Neural progenitor cell (in vitro differentiated cells): ENCODE results near the gene GDPD5. TPM values are rescaled to one million over a fixed set of nuclear protein-coding genes. Genes with fewer than 3 reads are reported as not detected.

Source experiments
- DNase-seq: peaks from one replicate; pipeline ENCODE4 v3.0.0-alpha.2; 2016; ENCODE audit warnings: low spot score
- H2AFZ ChIP-seq: fragments of 200-600 bp; sonication (generic); replicated peaks from 2 replicates; pipeline ENCODE4 v1.6.1; 2016; ENCODE audit warnings: antibody characterized with exemption
- H3F3A ChIP-seq: fragments of 200-600 bp; sonication (generic); 2 replicates; pipeline ENCODE4 v1.6.1; 2016; ENCODE audit warnings: antibody characterized with exemption, low read depth
- H3K27ac ChIP-seq: fragments of 200-600 bp; sonication (generic); 2 replicates; pipeline ENCODE4 v1.5.1; 2016; ENCODE audit warnings: mild to moderate bottlenecking
- H3K27me3 ChIP-seq: fragments of 200-600 bp; sonication (generic); 2 replicates; pipeline ENCODE4 v1.6.1; 2016; ENCODE audit warnings: mild to moderate bottlenecking, moderate library complexity
- H3K36me3 ChIP-seq: fragments of 200-600 bp; sonication (generic); 2 replicates; pipeline ENCODE4 v1.5.1; 2016
- H3K4me1 ChIP-seq: fragments of 200-600 bp; sonication (generic); 2 replicates; pipeline ENCODE4 v1.6.1; 2016; ENCODE audit warnings: mixed run types
- H3K4me2 ChIP-seq: fragments of 200-600 bp; sonication (generic); 2 replicates; pipeline ENCODE4 v1.6.1; 2016
- H3K4me3 ChIP-seq: fragments of 200-600 bp; sonication (generic); 2 replicates; pipeline ENCODE4 v1.5.1; 2016
- H3K79me2 ChIP-seq: fragments of 200-600 bp; sonication (generic); 2 replicates; pipeline ENCODE4 v1.6.1; 2016; ENCODE audit warnings: low read depth
- H3K9ac ChIP-seq: fragments of 200-600 bp; sonication (generic); 2 replicates; pipeline ENCODE4 v1.6.1; 2016
- H3K9me3 ChIP-seq: fragments of 200-600 bp; sonication (generic); 2 replicates; pipeline ENCODE4 v1.5.1; 2016; ENCODE audit warnings: low read depth
- H4K20me1 ChIP-seq: fragments of 200-600 bp; sonication (generic); 2 replicates; pipeline ENCODE4 v1.6.1; 2016; ENCODE audit warnings: low read depth
- H3K27ac Mint-ChIP-seq: 3 replicates; pipeline ENCODE4 v1.8.0; 2021; ENCODE audit warnings: mixed read lengths
- H3K27me3 Mint-ChIP-seq: 2 replicates; pipeline ENCODE4 v1.8.0; 2022; ENCODE audit warnings: low read depth, mild to moderate bottlenecking, inconsistent platforms, moderate library complexity, mixed read lengths; ENCODE audit not compliant: insufficient read depth
- H3K36me3 Mint-ChIP-seq: 3 replicates; pipeline ENCODE4 v1.8.0; 2021; ENCODE audit warnings: mixed read lengths
- H3K4me1 Mint-ChIP-seq: 3 replicates; pipeline ENCODE4 v1.8.0; 2021; ENCODE audit warnings: mixed read lengths
- H3K4me3 Mint-ChIP-seq: 3 replicates; pipeline ENCODE4 v1.8.0; 2021; ENCODE audit warnings: mild to moderate bottlenecking, moderate library complexity, mixed read lengths
- H3K9me3 Mint-ChIP-seq: 3 replicates; pipeline ENCODE4 v1.8.0; 2020; ENCODE audit warnings: mixed read lengths
- EZH2 ChIP-seq: fragments of 200-600 bp; sonication (generic); IDR thresholded peaks from 2 replicates; pipeline ENCODE4 v1.6.1; 2017; ENCODE audit warnings: antibody characterized with exemption, mild to moderate bottlenecking, moderate library complexity
- EZH2phosphoT487 ChIP-seq: fragments of 200-600 bp; sonication (generic); IDR thresholded peaks from 2 replicates; pipeline ENCODE4 v1.6.1; 2017; ENCODE audit warnings: antibody characterized with exemption
- total RNA-seq: library from RNA; depleted of rRNA; stranded (reverse); fragments of >200 nt; gene quantifications from 2 replicates; pipeline ENCODE4 v1.2.3, GENCODE V29; 2015; ENCODE audit warnings: low replicate concordance
- TF ChIP-seq, protein P1 (sequence below): fragments of 200-600 bp; sonication (generic); IDR thresholded peaks from 2 replicates; pipeline ENCODE4 v1.5.1; 2017; ENCODE audit warnings: antibody characterized with exemption, mild to moderate bottlenecking

Gene GDPD5
- total RNA-seq, 1 donor from 2014 or later = 11.3 TPM

DNA sequence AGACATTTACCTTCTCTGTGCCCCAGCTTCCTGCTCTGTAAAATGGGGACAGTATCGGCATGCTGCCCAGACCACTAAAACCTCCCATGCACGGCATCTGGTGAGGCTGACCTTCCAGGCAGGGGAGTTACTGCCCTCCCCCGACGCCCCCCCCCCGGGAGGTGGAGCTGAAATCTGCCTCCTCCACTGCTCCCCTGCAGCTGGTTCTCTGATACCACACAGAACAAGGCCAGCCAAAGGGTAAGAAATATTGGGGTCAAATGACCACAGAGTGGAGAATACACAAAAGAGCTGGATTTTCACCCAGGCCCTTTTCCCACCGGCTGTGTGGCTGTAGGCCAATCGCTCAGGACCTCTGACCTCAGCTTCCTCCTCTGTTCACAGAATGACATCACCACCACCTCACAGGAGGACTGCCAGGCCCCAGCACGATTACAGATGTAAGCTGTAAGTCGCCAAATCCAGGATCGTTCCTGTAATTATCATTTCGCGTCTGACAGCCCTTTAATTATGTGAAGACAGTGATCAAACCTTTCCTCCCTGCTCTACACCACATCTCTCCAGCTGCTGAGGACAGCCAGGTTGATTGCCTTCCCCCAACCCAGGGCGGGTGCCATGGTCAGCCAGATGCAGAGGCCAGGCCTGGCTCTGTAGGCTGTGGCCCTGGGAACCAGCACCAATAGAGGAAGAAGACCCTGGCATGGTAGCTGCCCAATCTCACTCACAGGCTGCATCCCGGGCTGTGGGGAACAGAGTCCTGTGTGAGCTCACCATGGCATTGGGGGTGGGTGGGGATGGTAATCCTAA is 57.0 kb downstream of the GDPD5 start:
- TF ChIP-seq, protein P1, sequence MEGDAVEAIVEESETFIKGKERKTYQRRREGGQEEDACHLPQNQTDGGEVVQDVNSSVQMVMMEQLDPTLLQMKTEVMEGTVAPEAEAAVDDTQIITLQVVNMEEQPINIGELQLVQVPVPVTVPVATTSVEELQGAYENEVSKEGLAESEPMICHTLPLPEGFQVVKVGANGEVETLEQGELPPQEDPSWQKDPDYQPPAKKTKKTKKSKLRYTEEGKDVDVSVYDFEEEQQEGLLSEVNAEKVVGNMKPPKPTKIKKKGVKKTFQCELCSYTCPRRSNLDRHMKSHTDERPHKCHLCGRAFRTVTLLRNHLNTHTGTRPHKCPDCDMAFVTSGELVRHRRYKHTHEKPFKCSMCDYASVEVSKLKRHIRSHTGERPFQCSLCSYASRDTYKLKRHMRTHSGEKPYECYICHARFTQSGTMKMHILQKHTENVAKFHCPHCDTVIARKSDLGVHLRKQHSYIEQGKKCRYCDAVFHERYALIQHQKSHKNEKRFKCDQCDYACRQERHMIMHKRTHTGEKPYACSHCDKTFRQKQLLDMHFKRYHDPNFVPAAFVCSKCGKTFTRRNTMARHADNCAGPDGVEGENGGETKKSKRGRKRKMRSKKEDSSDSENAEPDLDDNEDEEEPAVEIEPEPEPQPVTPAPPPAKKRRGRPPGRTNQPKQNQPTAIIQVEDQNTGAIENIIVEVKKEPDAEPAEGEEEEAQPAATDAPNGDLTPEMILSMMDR = no peak
- TF ChIP-seq EZH2phosphoT487 = no peak
- no peak for TF ChIP-seq EZH2
- H3K9me3 ChIP-seq = no peaks in the 10 kb centered on the region
- peaks cover 42% of the 10 kb centered on the region for H3K4me1 ChIP-seq
- H3K27me3 Mint-ChIP-seq = peaks cover 8% of the 10 kb centered on the region
- no peaks in the 10 kb centered on the region for H3F3A ChIP-seq
- peak overlapping the region; percentile 91 for H3K27ac Mint-ChIP-seq
- no peak for DNase-seq
- H4K20me1 ChIP-seq = no peaks in the 10 kb centered on the region
- H3K9ac ChIP-seq = no peak overlapping the region
- no peaks in the 10 kb centered on the region for H3K27me3 ChIP-seq
- no peak overlapping the region for H3K4me2 ChIP-seq
- H3K4me3 ChIP-seq = no peak overlapping the region
- no peak overlapping the region for H3K4me3 Mint-ChIP-seq
- peaks cover 3% of the 10 kb centered on the region for H3K36me3 Mint-ChIP-seq
- peaks cover 67% of the 10 kb centered on the region for H3K4me1 Mint-ChIP-seq
- H3K9me3 Mint-ChIP-seq = no peaks in the 10 kb centered on the region
- no peaks in the 10 kb centered on the region for H3K79me2 ChIP-seq
- H2AFZ ChIP-seq = no peak overlapping the region
- H3K36me3 ChIP-seq = no peaks in the 10 kb centered on the region
- H3K27ac ChIP-seq = no peak overlapping the region

- H3K27me3 ChIP-seq = no peaks in the 10 kb centered on the region
- H3K79me2 ChIP-seq = no peaks in the 10 kb centered on the region
- H3K9ac ChIP-seq = no peak overlapping the region
- H3K4me3 ChIP-seq = no peak overlapping the region
- Mint-ChIP-seq H3K9me3 (no peaks in the 10 kb centered on the region), H3K4me3 (no peak overlapping the region), H3K27ac (peak overlapping the region; percentile 79), H3K36me3 (peaks cover 3% of the 10 kb centered on the region), H3K4me1 (peaks cover 70% of the 10 kb centered on the region), H3K27me3 (peaks cover 8% of the 10 kb centered on the region)
- no peaks in the 10 kb centered on the region for H4K20me1 ChIP-seq
- no peaks in the 10 kb centered on the region for H3K9me3 ChIP-seq
- H2AFZ ChIP-seq = no peak overlapping the region
- no peak overlapping the region for H3K27ac ChIP-seq
- TF ChIP-seq EZH2phosphoT487 = no peak
- no peak for TF ChIP-seq EZH2
- TF ChIP-seq, protein P1 = no peak
- H3K36me3 ChIP-seq = no peaks in the 10 kb centered on the region
- H3K4me1 ChIP-seq = peaks cover 47% of the 10 kb centered on the region
- H3K4me2 ChIP-seq = no peak overlapping the region
- no peak for DNase-seq
- peaks cover 4% of the 10 kb centered on the region for H3F3A ChIP-seq
Measured at GRCh38 chr11:75467881-75468280, 57.9 kb downstream of the GDPD5 start.

DNA sequence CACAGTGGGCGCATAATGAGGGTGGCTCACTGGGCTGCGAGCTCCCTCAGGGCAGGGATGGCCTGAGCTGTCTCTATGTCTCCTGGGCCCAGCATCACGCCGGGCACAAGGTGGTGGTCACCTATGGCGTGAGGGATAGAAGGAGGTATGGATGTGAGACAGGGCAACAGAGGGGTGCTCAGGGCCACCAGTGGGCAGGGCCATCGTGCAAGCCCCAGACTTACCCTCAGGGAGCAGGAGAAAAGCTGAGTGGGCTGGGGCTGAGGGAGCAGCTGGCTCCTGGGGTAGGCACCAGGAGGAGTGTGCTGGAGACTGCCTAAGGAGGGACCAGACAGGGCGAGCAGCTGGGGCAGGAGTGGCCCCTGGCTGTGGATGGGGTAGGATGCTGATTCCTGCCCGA is 58.4 kb downstream of the GDPD5 start:
- H3F3A ChIP-seq = peaks cover 9% of the 10 kb centered on the region
- Mint-ChIP-seq H3K27me3 (peaks cover 8% of the 10 kb centered on the region), H3K27ac (no peak overlapping the region), H3K4me1 (peaks cover 70% of the 10 kb centered on the region), H3K9me3 (no peaks in the 10 kb centered on the region), H3K36me3 (peaks cover 3% of the 10 kb centered on the region), H3K4me3 (no peak overlapping the region)
- no peak overlapping the region for H3K4me2 ChIP-seq
- no peaks in the 10 kb centered on the region for H3K79me2 ChIP-seq
- H3K9ac ChIP-seq = no peak overlapping the region
- no peak overlapping the region for H2AFZ ChIP-seq
- H3K4me1 ChIP-seq = peaks cover 53% of the 10 kb centered on the region
- H3K27me3 ChIP-seq = no peaks in the 10 kb centered on the region
- no peaks in the 10 kb centered on the region for H3K36me3 ChIP-seq
- no peak for TF ChIP-seq EZH2phosphoT487
- no peak for TF ChIP-seq EZH2
- TF ChIP-seq, protein P1 = no peak
- no peak overlapping the region for H3K27ac ChIP-seq
- DNase-seq = no peak
- no peak overlapping the region for H3K4me3 ChIP-seq
- no peaks in the 10 kb centered on the region for H3K9me3 ChIP-seq
- H4K20me1 ChIP-seq = no peaks in the 10 kb centered on the region
